ENCODE measurements around the gene ABHD12.

DNA sequence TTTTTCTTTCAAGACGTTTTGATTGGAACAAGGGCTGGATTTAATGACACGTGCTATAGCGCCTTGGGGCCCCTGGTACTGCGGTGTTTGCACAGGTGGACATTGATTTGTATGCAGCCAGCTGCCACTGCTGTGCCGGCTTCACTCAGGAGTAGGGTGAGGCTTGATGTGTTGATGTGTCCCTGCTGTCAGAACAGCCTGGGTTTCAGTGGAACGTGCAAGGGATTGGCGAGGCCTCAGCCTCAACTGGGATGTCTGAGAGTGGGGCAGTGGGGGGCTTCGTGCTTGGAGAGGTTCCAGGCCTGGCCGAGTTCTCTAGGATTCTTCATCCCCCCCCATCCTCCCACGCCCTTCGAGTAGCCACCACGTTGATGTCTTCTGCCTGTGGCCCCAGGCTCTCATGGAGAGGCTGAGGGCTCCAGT, 119.8 kb downstream of the ABHD12 start:
- TF ChIP-seq, protein P1, sequence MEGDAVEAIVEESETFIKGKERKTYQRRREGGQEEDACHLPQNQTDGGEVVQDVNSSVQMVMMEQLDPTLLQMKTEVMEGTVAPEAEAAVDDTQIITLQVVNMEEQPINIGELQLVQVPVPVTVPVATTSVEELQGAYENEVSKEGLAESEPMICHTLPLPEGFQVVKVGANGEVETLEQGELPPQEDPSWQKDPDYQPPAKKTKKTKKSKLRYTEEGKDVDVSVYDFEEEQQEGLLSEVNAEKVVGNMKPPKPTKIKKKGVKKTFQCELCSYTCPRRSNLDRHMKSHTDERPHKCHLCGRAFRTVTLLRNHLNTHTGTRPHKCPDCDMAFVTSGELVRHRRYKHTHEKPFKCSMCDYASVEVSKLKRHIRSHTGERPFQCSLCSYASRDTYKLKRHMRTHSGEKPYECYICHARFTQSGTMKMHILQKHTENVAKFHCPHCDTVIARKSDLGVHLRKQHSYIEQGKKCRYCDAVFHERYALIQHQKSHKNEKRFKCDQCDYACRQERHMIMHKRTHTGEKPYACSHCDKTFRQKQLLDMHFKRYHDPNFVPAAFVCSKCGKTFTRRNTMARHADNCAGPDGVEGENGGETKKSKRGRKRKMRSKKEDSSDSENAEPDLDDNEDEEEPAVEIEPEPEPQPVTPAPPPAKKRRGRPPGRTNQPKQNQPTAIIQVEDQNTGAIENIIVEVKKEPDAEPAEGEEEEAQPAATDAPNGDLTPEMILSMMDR (IDR thresholded peaks at IDR 0.05), result no peak
- TF ChIP-seq POLR2A (IDR thresholded peaks at IDR 0.05), result no peak

Data from heart left ventricle (tissue), 13 donors.